ENCODE results near the gene TMBIM4.

Gene TMBIM4

GRCh38 chr12:66085998-66086397, 83.8 kb downstream of the TMBIM4 start:
- no peak for FAIRE-seq

Data from TTC549 (cell line).